GM06990 (cell line): ENCODE results near the gene CBY3.
"Not testable (repeated sequence)": the region's sequence is repeated elsewhere in the genome, so short reads cannot be mapped to it uniquely, and the experiment has no call there.

Source experiments
- DNase-seq: peaks from one replicate; pipeline ENCODE4 v3.0.0-alpha.2; 2011; ENCODE audit not compliant: insufficient read length; ENCODE audit errors: extremely low read depth
- H3K27me3 ChIP-seq: replicated peaks from 2 replicates; pipeline ENCODE4 v1.6.0; 2011; ENCODE audit warnings: low read length; ENCODE audit not compliant: control insufficient read depth, insufficient read depth
- H3K36me3 ChIP-seq: 2 replicates; pipeline ENCODE4 v1.5.1; 2011; ENCODE audit warnings: low read length; ENCODE audit not compliant: control insufficient read depth, insufficient read depth
- H3K4me3 ChIP-seq: replicated peaks from 2 replicates; pipeline ENCODE4 v1.5.1; 2011; ENCODE audit warnings: low read depth, mild to moderate bottlenecking, control low read depth, low read length
- TF ChIP-seq, protein P1 (sequence below): IDR thresholded peaks from 2 replicates; pipeline ENCODE4 v1.5.1; 2011; ENCODE audit warnings: low read length, control low read depth, mild to moderate bottlenecking, inconsistent platforms; ENCODE audit not compliant: insufficient read depth, poor library complexity, severe bottlenecking

CBY3 gene

DNA sequence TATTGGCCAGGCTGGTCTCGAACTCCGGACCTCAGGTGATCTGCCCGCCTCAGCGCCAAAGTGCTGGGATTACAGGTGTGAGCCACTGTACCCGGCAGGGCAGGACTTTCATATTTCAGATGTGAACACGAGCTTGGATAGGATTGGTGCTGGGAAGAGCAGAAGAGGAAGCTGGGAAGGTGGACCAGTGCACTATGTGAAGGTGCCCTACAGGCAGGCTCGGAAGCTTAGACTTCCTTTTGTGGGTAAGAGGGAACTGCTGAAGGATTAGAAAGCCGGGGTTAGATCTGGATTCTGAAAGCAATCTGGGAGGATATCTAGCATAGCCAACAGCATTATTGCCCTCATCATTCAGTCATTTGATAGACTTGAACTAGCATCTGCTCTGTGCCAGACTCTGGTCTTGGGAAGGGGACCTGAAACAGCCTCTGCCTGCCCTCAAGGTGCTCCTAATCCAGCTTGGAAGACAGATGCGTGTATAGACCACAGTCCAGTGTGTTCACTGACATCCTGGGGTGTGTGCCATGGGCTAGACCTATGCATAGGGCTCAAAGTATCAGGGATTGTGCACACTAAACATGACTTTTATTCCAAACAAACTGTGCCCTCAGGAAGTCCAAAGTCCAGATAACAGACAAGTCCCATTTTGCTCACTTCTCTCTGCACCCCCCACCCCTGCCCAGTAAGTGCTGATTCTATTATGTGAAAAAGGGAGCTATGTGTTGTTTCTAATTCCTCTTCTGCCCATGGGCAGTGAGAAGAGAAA lies 637 bp downstream of the CBY3 start:
- no peaks in the 10 kb centered on the region for H3K36me3 ChIP-seq
- H3K4me3 ChIP-seq: no peak overlapping the region
- DNase-seq: no peak
- no peaks in the 10 kb centered on the region for H3K27me3 ChIP-seq
- TF ChIP-seq, protein P1, sequence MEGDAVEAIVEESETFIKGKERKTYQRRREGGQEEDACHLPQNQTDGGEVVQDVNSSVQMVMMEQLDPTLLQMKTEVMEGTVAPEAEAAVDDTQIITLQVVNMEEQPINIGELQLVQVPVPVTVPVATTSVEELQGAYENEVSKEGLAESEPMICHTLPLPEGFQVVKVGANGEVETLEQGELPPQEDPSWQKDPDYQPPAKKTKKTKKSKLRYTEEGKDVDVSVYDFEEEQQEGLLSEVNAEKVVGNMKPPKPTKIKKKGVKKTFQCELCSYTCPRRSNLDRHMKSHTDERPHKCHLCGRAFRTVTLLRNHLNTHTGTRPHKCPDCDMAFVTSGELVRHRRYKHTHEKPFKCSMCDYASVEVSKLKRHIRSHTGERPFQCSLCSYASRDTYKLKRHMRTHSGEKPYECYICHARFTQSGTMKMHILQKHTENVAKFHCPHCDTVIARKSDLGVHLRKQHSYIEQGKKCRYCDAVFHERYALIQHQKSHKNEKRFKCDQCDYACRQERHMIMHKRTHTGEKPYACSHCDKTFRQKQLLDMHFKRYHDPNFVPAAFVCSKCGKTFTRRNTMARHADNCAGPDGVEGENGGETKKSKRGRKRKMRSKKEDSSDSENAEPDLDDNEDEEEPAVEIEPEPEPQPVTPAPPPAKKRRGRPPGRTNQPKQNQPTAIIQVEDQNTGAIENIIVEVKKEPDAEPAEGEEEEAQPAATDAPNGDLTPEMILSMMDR: no peak

DNA sequence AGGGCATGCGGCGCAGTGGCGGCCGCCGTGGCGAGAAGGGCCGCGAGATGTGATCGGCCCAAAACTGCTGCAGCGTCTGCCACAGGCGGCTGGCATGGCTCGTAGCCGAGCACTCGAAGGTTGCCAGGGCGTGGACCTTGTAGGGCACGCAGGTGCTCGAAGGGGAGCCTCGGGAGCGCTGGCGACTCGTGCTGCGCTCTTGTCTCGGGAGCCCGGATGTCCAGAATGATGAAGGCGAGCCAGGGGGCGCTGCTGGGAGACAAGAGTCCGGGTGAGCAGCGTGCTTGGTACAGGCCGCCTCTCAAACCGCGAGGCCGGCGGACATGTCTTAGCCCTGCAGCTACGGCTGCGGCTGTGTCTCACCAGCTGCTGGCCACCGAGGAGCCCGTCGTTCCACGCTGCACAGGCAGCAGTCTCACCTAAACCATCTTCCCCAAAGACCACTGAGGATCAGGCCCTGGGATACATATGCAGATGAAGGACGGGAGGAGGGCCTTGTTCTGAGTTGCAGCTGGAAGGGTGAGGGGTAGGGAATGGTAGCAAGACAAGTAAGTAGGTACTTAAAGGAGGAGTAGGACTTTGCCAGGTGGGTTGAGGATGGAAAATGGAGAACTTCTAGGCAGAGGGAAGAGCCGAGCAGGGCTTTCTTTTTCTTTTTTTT lies 1.7 kb downstream of the CBY3 start:
- DNase-seq: no peak
- TF ChIP-seq, protein P1: peak; percentile 44

DNA sequence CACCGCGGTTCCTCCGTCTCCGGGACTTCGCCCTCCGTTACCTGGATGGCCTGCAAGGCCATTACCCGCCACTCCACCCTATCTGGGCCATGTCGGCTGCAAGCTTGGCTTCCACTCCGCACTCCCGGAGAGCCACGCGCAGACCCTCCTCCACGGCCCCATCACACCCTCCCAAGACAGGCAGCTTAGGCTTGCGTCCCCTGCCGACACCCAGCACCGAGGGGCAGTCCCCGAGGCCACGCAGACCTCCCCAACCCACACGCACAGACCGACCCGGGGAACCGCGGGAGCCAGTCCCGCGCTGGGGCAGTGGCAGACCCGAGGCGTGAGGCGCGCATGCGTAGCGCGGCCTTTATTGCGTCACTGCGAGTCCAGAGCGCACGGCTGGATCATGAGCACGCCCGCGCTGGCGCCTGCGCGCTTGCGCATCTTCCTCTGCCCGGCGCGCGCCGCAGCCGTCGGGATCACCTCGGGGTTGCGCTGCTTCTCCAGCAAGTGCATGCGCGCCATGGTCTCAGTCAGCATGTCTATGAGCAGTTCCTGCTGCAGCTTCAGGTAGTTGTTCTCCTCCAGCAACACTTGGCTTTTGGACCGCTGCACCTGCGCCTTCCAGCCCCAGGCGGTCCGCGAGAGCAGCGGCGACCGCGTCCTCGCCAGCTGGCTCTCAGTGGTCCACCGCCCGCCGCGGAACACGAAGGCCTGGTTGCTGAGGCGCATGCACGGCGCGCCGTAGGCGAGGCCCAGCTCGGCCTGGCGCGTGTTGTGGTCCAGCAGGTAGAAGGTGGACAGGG lies 2.4 kb downstream of the CBY3 start:
- peak overlapping the region; percentile 93 for H3K4me3 ChIP-seq
- TF ChIP-seq, protein P1: peak; percentile 11
- peak; percentile 97 for DNase-seq

More for the DNA sequence above, 1.7 kb downstream of the CBY3 start:
- H3K36me3 ChIP-seq: no peaks in the 10 kb centered on the region
- peak overlapping the region; percentile 93 for H3K4me3 ChIP-seq
- no peaks in the 10 kb centered on the region for H3K27me3 ChIP-seq

DNA sequence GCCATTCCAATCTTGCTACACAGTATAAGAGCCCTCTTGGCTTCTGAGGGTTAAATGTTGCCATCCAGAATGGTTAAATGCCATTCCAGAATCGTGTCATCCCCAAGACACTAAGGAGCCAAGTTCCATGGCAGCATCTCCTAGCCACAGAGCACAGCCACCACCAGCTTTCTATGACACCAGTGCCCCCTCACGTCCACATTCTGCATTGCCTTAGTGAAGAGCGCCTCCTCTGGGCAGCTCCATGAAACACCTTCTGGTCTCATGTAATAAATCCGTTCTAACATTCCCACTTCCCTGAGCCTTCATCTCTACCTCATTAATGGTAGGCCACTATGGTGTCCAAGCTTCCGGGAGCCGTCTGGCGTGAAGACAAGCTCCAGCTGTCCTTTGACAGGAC lies 12.4 kb downstream of the CBY3 start:
- TF ChIP-seq, protein P1: peak; percentile 98
- H3K36me3 ChIP-seq: no peaks in the 10 kb centered on the region; the same call in 1 of the 2 replicates
- no peaks in the 10 kb centered on the region for H3K27me3 ChIP-seq
- H3K4me3 ChIP-seq: no peak overlapping the region
- no peak for DNase-seq

More for the DNA sequence above, 2.4 kb downstream of the CBY3 start:
- no peaks in the 10 kb centered on the region for H3K36me3 ChIP-seq
- no peaks in the 10 kb centered on the region for H3K27me3 ChIP-seq

DNA sequence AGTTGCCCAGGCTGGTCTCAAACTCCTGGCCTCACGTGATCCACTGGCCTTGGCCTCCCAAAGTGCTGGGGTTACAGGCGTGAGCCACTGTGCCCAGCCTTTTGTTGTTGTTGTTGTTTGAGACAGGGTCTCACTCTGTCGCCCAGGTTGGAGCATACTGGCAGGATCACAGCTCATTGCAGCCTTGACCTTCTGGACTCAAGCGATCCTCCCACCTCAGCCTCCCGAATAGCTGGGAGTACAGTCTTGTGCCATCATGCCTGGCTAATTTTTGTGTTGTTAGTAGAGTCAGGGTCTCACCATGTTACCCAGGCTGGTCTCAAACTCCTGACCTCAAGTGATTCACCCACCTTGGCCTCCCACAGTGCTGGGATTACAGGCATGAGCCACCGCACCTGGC lies 19.2 kb downstream of the CBY3 start:
- not testable (repeated sequence) for H3K4me3 ChIP-seq, H3K36me3 ChIP-seq, H3K27me3 ChIP-seq, DNase-seq

DNA sequence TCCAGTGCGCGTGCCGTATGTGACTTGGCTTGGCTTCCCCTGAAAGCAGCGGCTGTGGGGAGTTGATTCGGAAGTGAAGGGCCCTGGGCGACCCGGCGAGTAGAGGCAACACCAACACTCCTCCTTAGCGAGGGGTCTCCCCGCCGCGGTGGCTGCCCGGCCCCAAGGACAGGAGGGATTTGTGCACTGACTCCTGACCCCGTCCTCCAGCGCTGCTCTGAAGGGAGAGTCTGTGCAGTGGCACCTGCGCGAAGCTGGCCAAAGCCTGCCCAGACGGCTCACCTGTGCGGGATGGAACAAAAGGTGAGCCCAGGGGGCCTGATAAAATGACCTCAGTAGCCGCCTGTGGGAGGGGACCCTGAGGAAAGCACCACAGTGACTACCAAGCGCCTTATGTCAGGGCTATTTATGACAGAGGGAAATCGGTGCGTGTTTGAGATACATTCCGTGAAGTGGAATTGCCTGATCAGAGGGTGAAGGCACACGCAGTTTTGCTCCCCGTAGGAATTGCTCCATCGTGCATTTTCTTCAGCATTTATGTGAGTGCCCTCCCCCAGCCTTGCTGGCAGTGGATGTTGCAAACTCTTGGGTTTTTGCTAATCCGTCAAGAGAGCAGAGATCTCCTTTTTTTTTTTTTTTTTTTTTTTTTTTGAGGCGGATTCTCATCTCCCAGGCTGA lies 22.5 kb downstream of the CBY3 start:
- not testable (repeated sequence) for H3K27me3 ChIP-seq, H3K36me3 ChIP-seq
- peak overlapping the region; percentile 61 for H3K4me3 ChIP-seq
- DNase-seq: peak; percentile 22

DNA sequence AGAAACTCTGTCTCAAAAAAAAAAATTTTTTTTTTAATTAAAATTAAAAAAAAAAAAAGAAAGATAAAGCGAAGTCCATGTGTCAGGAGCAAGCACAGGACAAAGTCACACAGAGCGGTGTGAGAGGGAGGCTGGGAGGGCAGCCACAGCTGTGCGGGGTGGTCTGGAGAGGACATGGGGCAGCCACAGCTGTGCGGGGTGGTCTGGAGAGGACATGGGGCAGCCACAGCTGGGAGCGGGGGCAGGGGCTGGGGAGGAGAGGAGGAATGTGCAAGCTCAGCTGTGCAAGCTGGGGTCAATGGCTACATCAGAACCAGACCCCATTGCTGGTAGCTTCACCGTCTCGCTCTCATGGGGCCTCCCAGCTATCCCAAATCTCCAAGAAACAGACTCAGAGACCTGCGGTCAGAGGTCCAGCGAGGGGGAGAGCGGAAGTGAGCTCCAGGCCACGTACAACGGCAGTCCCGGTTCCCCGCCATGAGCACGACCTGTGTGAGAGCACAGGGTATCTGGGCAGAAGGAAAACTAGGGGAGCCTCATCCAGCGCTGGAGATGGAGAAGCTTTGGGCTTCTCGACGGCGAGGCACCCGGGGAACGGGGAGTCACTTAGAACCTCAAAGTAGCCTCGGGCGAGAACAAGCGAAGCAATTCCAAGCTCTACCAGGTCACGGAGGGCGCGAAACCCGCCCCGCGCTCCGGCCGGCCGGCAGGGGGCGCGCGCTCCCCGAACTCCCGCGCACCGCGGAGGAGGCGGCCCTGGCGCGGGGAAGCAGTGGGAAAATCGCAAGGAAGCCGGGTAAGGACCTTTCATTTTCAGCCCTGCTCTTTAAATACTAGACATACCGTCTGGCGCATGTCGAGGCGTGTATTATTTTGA lies 23.3 kb downstream of the CBY3 start:
- H3K4me3 ChIP-seq, H3K36me3 ChIP-seq, H3K27me3 ChIP-seq, DNase-seq: not testable (repeated sequence)

DNA sequence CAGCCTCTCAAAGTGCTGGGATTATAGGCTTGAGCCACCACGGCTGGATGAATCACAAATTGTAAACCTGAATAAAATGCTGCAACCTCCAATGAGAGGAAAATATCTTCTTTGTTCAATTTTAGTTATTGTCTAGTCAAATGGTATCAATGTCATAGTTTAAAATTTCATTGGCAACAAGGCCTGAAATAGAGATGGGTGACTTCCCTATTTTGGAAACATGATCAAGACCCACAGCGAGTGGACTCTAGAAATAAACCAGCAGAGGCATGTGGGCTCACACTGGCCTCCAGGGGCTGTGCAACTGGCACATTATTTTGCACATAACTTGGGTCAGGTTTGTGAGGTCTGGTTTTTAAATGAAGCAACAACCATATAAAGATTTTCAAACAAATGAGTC lies 27.7 kb downstream of the CBY3 start:
- not testable (repeated sequence) for H3K4me3 ChIP-seq, H3K27me3 ChIP-seq, H3K36me3 ChIP-seq, DNase-seq
